GM20000 (cell line): Measurements from ENCODE around the gene GNL2.

Experiments used
- DNase-seq: peaks from one replicate; pipeline ENCODE4 v3.0.0; 2012; ENCODE audit warnings: low spot score
- CTCF ChIP-seq: IDR thresholded peaks from 2 replicates; pipeline ENCODE4 v1.5.1; 2012; ENCODE audit warnings: mild to moderate bottlenecking, control low read depth; ENCODE audit errors: extremely low read depth, missing control alignments

GNL2 gene

GRCh38 chr1:37621326-37621870 lies 25.7 kb upstream of the GNL2 start:
- no peak for DNase-seq
- TF ChIP-seq CTCF: no peak

- no peak for TF ChIP-seq CTCF
- no peak for DNase-seq
Observed at GRCh38 chr1:37620707-37621106, 25.0 kb upstream of the GNL2 start.

GRCh38 chr1:37616330-37616729 lies 20.6 kb upstream of the GNL2 start:
- no peak for TF ChIP-seq CTCF
- DNase-seq: no peak

GRCh38 chr1:37614105-37614504 lies 18.4 kb upstream of the GNL2 start:
- no peak for TF ChIP-seq CTCF
- DNase-seq: no peak

GRCh38 chr1:37612186-37612585 lies 16.4 kb upstream of the GNL2 start:
- no peak for DNase-seq
- TF ChIP-seq CTCF: no peak

- no peak for TF ChIP-seq CTCF
- DNase-seq: no peak
Observed at GRCh38 chr1:37609994-37610393, 14.3 kb upstream of the GNL2 start.

GRCh38 chr1:37609002-37609401 lies 13.3 kb upstream of the GNL2 start:
- no peak for DNase-seq
- TF ChIP-seq CTCF: no peak
